ENCODE data around the gene POLA2. TPM values are rescaled to one million over a fixed set of nuclear protein-coding genes. Genes with fewer than 3 reads are reported as not detected.

POLA2 gene
- total and polyA plus RNA-seq, 4 donors: 4.5 to 14.2 (median 9.5) TPM

GRCh38 chr11:65305501-65306268, 43.9 kb downstream of the POLA2 start:
- no peak for TF ChIP-seq CTCF (IDR thresholded peaks at IDR 0.05; ENCODE audit: control extremely low read depth, extremely low read depth)
- peak; percentile 69 to 83 (median 80) for DNase-seq
- no peaks in the 10 kb centered on the region for H3K9me3 ChIP-seq (ENCODE audit: control insufficient read depth in 4 of 4, insufficient read depth in 3 of 4, low read length in 3 of 4)
- H3K9ac ChIP-seq (ENCODE audit: insufficient read depth in 1 of 2, low read length in 2 of 2): peak overlapping the region in 1 of 2 donors; percentile 34
- ATAC-seq (ENCODE audit: insufficient read depth, low FRiP score): no peak
- no peak overlapping the region for H3K4me3 ChIP-seq
- H3K27me3 ChIP-seq (ENCODE audit: control insufficient read depth in 3 of 3, insufficient read depth in 3 of 3, low read length in 2 of 3): no peaks in the 10 kb centered on the region
- H3K36me3 ChIP-seq (ENCODE audit: control insufficient read depth in 4 of 4, insufficient read depth in 4 of 4, low read length in 4 of 4): peaks cover 0 to 1% (median 0%) of the 10 kb centered on the region in 4 donors
- peak overlapping the region in 1 of 2 donors; percentile 28 for H3K27ac ChIP-seq (ENCODE audit: low read depth in 1 of 2, low read length in 1 of 2)
- 70 to 82% methylated on average over 17 of the region's 17 CpGs for WGBS, 2 donors
- peaks cover 9 to 67% (median 37%) of the 10 kb centered on the region in 5 donors for H3K4me1 ChIP-seq (ENCODE audit: control insufficient read depth in 5 of 5, insufficient read depth in 5 of 5, low read length in 5 of 5)

- Histone ChIP-seq H3K9me3 (ENCODE audit: control insufficient read depth in 4 of 4, insufficient read depth in 3 of 4, low read length in 3 of 4) (no peaks in the 10 kb centered on the region), H3K27me3 (ENCODE audit: control insufficient read depth in 3 of 3, insufficient read depth in 3 of 3, low read length in 2 of 3) (no peaks in the 10 kb centered on the region), H3K4me1 (ENCODE audit: control insufficient read depth in 5 of 5, insufficient read depth in 5 of 5, low read length in 5 of 5) (peaks cover 4 to 54% (median 29%) of the 10 kb centered on the region in 5 donors), H3K36me3 (ENCODE audit: control insufficient read depth in 4 of 4, insufficient read depth in 4 of 4, low read length in 4 of 4) (peaks cover 0 to 1% (median 0%) of the 10 kb centered on the region in 4 donors), H3K9ac (ENCODE audit: insufficient read depth in 1 of 2, low read length in 2 of 2) (no peak overlapping the region), H3K27ac (ENCODE audit: low read depth in 1 of 2, low read length in 1 of 2) (peak overlapping the region in 1 of 2 donors; percentile 87), H3K4me3 (no peak overlapping the region)
- no peak for DNase-seq
- WGBS, 2 donors: 89 to 90% methylated on average over 6 of the region's 6 CpGs
- TF ChIP-seq CTCF (IDR thresholded peaks at IDR 0.05; ENCODE audit: control extremely low read depth, extremely low read depth): no peak
- no peak for ATAC-seq (ENCODE audit: insufficient read depth, low FRiP score)
Measured at GRCh38 chr11:65307298-65308229, 45.8 kb downstream of the POLA2 start.

GRCh38 chr11:65308281-65308891, 46.6 kb downstream of the POLA2 start:
- Histone ChIP-seq H3K27me3 (ENCODE audit: control insufficient read depth in 3 of 3, insufficient read depth in 3 of 3, low read length in 2 of 3) (no peaks in the 10 kb centered on the region), H3K9ac (ENCODE audit: insufficient read depth in 1 of 2, low read length in 2 of 2) (no peak overlapping the region), H3K36me3 (ENCODE audit: control insufficient read depth in 4 of 4, insufficient read depth in 4 of 4, low read length in 4 of 4) (peaks cover 0 to 1% (median 0%) of the 10 kb centered on the region in 4 donors), H3K4me3 (no peak overlapping the region), H3K9me3 (ENCODE audit: control insufficient read depth in 4 of 4, insufficient read depth in 3 of 4, low read length in 3 of 4) (no peaks in the 10 kb centered on the region), H3K27ac (ENCODE audit: low read depth in 1 of 2, low read length in 1 of 2) (peak overlapping the region in 1 of 2 donors; percentile 87), H3K4me1 (ENCODE audit: control insufficient read depth in 5 of 5, insufficient read depth in 5 of 5, low read length in 5 of 5) (peaks cover 4 to 55% (median 29%) of the 10 kb centered on the region in 5 donors)
- peak; percentile 60 to 70 (median 69) for DNase-seq
- WGBS, 2 donors: 4 to 14% methylated on average over 7 of the region's 7 CpGs
- no peak for ATAC-seq (ENCODE audit: insufficient read depth, low FRiP score)
- TF ChIP-seq CTCF (IDR thresholded peaks at IDR 0.05; ENCODE audit: control extremely low read depth, extremely low read depth): no peak

Measured in lung (tissue), 12 donors.